Gastroesophageal sphincter (tissue), 3 donors: ENCODE results near the gene PHLPP1.

ENCODE experiments used
- EP300 ChIP-seq: sonication (generic); formaldehyde crosslinking; IDR thresholded peaks from one replicate; pipeline ENCODE4 v1.6.1; 2017; ENCODE audit warnings: antibody characterized with exemption, mild to moderate bottlenecking
- POLR2A ChIP-seq, 2 donors: fragments of 450-650 bp; IDR thresholded peaks; one replicate each; pipeline ENCODE4 v1.6.1; 2017; ENCODE audit warnings: antibody characterized with exemption in 2 of 2, mild to moderate bottlenecking in 2 of 2, moderate library complexity in 1 of 2
- POLR2AphosphoS5 ChIP-seq: sonication (generic); formaldehyde crosslinking; IDR thresholded peaks from one replicate; pipeline ENCODE4 v1.6.1; 2017; ENCODE audit warnings: antibody characterized with exemption
- TF ChIP-seq, protein P1 (sequence below), 4 experiments: fragments of 200-600 bp in 2 of 4; fragments of 450-650 bp in 2 of 4; sonication (generic) in 1 of 4; IDR thresholded peaks; one replicate each; pipeline ENCODE4 v1.5.1; 2017 to 2019; ENCODE audit warnings: antibody characterized with exemption in 4 of 4, mild to moderate bottlenecking in 2 of 4, moderate library complexity in 2 of 4

DNA sequence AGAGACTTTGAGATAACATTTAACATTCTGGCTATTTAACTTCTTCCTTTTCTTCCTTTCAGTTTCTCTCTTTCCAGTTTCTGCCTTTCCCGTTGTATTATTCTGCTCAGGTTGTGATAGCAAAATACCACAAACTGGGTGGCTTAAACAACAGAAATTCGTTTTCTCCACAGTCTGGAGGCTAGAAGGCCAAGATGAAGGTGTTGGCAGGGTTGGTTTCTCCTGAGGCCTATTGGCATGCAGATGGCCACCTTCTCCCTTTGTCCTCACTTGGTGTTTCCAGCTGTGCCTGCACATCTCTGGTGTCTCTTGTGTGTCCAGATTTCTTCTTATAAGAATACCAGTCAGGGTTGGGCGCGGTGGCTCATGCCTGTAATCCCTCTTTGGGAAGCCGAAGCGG lies 34.0 kb downstream of the PHLPP1 start:
- TF ChIP-seq POLR2A (IDR thresholded peaks at IDR 0.05) (no peak), POLR2AphosphoS5 (no peak), EP300 (no peak)
- TF ChIP-seq, protein P1, sequence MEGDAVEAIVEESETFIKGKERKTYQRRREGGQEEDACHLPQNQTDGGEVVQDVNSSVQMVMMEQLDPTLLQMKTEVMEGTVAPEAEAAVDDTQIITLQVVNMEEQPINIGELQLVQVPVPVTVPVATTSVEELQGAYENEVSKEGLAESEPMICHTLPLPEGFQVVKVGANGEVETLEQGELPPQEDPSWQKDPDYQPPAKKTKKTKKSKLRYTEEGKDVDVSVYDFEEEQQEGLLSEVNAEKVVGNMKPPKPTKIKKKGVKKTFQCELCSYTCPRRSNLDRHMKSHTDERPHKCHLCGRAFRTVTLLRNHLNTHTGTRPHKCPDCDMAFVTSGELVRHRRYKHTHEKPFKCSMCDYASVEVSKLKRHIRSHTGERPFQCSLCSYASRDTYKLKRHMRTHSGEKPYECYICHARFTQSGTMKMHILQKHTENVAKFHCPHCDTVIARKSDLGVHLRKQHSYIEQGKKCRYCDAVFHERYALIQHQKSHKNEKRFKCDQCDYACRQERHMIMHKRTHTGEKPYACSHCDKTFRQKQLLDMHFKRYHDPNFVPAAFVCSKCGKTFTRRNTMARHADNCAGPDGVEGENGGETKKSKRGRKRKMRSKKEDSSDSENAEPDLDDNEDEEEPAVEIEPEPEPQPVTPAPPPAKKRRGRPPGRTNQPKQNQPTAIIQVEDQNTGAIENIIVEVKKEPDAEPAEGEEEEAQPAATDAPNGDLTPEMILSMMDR (IDR thresholded peaks at IDR 0.05) = no peak
